Activated CD8-positive, alpha-beta T cell treated with anti-CD3 and anti-CD28 coated beads for 36 hours (primary cell): ENCODE measurements around the gene ZNF576. TPM values are rescaled to one million over a fixed set of nuclear protein-coding genes. Genes with fewer than 3 reads are reported as not detected.

ENCODE experiments used
- ATAC-seq: fragments of 200-7000 bp; cut with Tn5 transposase; one replicate; pipeline ENCODE4 v1.10.0; 2021; ENCODE audit warnings: mild to moderate bottlenecking, moderate library complexity
- CTCF ChIA-PET: fragments of 350-600 bp; sonication (Branson Sonifier 250); formaldehyde crosslinking; loops from one replicate; lab custom pipeline; 2021; ENCODE audit warnings: antibody characterized with exemption; lab: Charles Lee
- POLR2A ChIA-PET: fragments of 350-600 bp; sonication (Branson Sonifier 250); formaldehyde crosslinking; loops from one replicate; lab custom pipeline; 2021; ENCODE audit warnings: antibody characterized with exemption; lab: Charles Lee
- DNase-seq: peaks from one replicate; pipeline ENCODE4 v3.0.0-alpha.2; 2020
- H3K27ac Mint-ChIP-seq: one replicate; pipeline ENCODE4 v1.8.0; 2021; ENCODE audit warnings: mild to moderate bottlenecking, mixed read lengths
- H3K27me3 Mint-ChIP-seq: one replicate; pipeline ENCODE4 v1.8.0; 2021; ENCODE audit warnings: mixed read lengths
- H3K36me3 Mint-ChIP-seq: one replicate; pipeline ENCODE4 v1.8.0; 2021; ENCODE audit warnings: low read depth, mixed read lengths
- H3K4me1 Mint-ChIP-seq: one replicate; pipeline ENCODE4 v1.8.0; 2021; ENCODE audit warnings: low read depth, mixed read lengths
- H3K4me3 Mint-ChIP-seq: one replicate; pipeline ENCODE4 v1.8.0; 2021; ENCODE audit warnings: mild to moderate bottlenecking, moderate library complexity, mixed read lengths
- H3K9me3 Mint-ChIP-seq: one replicate; pipeline ENCODE4 v1.8.0; 2021; ENCODE audit warnings: mixed read lengths
- intact Hi-C: fragments of 100-400 bp; cut with micrococcal nuclease; formaldehyde crosslinking; loops from one replicate; pipeline ENCODE4 v1.10.0; 2022
- total RNA-seq, 2 experiments: library from RNA; stranded (reverse); gene quantifications; one replicate each; pipeline ENCODE4 v1.2.3, GENCODE V29; 2021
- TF ChIP-seq, protein P1 (sequence below): fragments of 200-600 bp; IDR thresholded peaks from one replicate; pipeline ENCODE4 v1.8.0; 2022; ENCODE audit warnings: antibody characterized with exemption, mild to moderate bottlenecking

ZNF576 gene
- total RNA-seq, 2 experiments from 2014 or later, result 8.8 to 12.2 TPM

DNA sequence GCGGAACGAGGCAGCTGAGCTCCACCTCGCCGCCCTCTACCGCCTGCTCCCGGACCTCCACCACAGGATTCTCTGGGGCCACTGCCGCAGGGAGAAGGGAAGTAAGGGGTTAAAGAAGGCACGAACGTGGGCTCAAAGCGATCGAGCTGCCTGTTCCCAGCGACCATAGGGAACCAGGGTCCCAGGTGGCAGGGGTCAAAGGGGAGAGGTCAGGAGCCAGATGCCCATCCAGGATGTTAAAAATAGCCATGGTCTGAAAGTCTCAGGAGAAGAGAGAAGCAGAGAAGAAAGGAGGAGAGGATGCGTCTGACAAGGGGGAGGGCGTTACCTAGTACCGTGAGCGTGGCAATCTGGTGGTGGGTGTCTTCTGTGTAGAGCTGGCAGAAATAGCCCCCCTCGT is 30.4 kb downstream of the ZNF576 start:
- TF ChIP-seq, protein P1, sequence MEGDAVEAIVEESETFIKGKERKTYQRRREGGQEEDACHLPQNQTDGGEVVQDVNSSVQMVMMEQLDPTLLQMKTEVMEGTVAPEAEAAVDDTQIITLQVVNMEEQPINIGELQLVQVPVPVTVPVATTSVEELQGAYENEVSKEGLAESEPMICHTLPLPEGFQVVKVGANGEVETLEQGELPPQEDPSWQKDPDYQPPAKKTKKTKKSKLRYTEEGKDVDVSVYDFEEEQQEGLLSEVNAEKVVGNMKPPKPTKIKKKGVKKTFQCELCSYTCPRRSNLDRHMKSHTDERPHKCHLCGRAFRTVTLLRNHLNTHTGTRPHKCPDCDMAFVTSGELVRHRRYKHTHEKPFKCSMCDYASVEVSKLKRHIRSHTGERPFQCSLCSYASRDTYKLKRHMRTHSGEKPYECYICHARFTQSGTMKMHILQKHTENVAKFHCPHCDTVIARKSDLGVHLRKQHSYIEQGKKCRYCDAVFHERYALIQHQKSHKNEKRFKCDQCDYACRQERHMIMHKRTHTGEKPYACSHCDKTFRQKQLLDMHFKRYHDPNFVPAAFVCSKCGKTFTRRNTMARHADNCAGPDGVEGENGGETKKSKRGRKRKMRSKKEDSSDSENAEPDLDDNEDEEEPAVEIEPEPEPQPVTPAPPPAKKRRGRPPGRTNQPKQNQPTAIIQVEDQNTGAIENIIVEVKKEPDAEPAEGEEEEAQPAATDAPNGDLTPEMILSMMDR, result no peak
- Mint-ChIP-seq H3K4me1 (peaks cover 14% of the 10 kb centered on the region), H3K27me3 (peaks cover 7% of the 10 kb centered on the region), H3K27ac (no peak overlapping the region), H3K36me3 (no peaks in the 10 kb centered on the region), H3K9me3 (no peaks in the 10 kb centered on the region), H3K4me3 (no peak overlapping the region)
- ATAC-seq (no peak), DNase-seq (no peak)
- CTCF ChIA-PET, result interaction anchor here (1.5 to 1.6 kb wide), 2 partner anchors 41 to 71 kb away, joined by 3 to 4 read pairs; no protein-coding TSS in a partner anchor
- POLR2A ChIA-PET, result interaction anchor here (0.9 kb wide), 1 partner anchor 94 kb away, joined by 3 read pairs; the partner anchor contains the start of gene ZNF575
- intact Hi-C loops, result no loop called here

- TF ChIP-seq, protein P1, result no peak
- CTCF ChIA-PET, result no interaction called here
- Mint-ChIP-seq H3K27ac (no peak overlapping the region), H3K4me1 (peaks cover 13% of the 10 kb centered on the region), H3K36me3 (no peaks in the 10 kb centered on the region), H3K4me3 (no peak overlapping the region), H3K9me3 (no peaks in the 10 kb centered on the region), H3K27me3 (peaks cover 7% of the 10 kb centered on the region)
- intact Hi-C loops, result no loop called here
- ATAC-seq (no peak), DNase-seq (no peak)
- POLR2A ChIA-PET, result interaction anchor here (1.0 to 1.1 kb wide), 2 partner anchors 9 to 33 kb away, joined by 3 read pairs; partner anchors contain the start of gene IRGQ
Observed at GRCh38 chr19:43628646-43629326, 32.4 kb downstream of the ZNF576 start.

GRCh38 chr19:43631491-43631890 is 35.1 kb downstream of the ZNF576 start:
- no peak for DNase-seq
- intact Hi-C loops, result no loop called here
- H3K9me3 Mint-ChIP-seq, result no peaks in the 10 kb centered on the region
- ATAC-seq, result no peak
- no peak overlapping the region for H3K27ac Mint-ChIP-seq
- H3K27me3 Mint-ChIP-seq, result peaks cover 8% of the 10 kb centered on the region
- ChIA-PET CTCF (no interaction called here), POLR2A (no interaction called here)
- H3K4me1 Mint-ChIP-seq, result no peaks in the 10 kb centered on the region
- no peaks in the 10 kb centered on the region for H3K36me3 Mint-ChIP-seq
- no peak overlapping the region for H3K4me3 Mint-ChIP-seq
- TF ChIP-seq, protein P1, result no peak

GRCh38 chr19:43633520-43633919 is 37.1 kb downstream of the ZNF576 start:
- no peaks in the 10 kb centered on the region for H3K9me3 Mint-ChIP-seq
- TF ChIP-seq, protein P1, result no peak
- no peak overlapping the region for H3K27ac Mint-ChIP-seq
- H3K27me3 Mint-ChIP-seq, result peaks cover 13% of the 10 kb centered on the region
- no peaks in the 10 kb centered on the region for H3K4me1 Mint-ChIP-seq
- H3K36me3 Mint-ChIP-seq, result no peaks in the 10 kb centered on the region
- CTCF ChIA-PET, result no interaction called here
- H3K4me3 Mint-ChIP-seq, result no peak overlapping the region
- no peak for ATAC-seq
- DNase-seq, result no peak
- POLR2A ChIA-PET, result no interaction called here
- intact Hi-C loops, result no loop called here

DNA sequence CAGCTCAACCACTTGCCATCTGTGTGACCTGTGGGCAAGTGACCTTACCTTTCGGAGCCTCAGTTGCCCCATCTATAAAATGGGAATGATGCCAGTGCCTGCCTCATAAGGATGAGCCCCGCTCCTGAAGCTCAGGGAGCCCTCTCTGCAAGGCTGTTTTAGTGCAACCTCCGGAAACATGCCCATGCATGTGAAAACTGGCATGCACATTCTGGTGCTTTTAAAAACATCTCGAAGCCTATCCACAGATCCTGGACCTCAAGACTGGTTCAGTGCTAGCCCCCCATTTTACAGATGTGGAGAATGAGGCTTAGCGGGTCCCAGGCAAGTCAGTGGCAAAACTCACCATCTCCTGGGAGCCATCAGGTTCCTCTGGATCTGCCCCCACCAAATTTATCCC is 37.7 kb downstream of the ZNF576 start:
- TF ChIP-seq, protein P1, result no peak
- H3K27me3 Mint-ChIP-seq, result peaks cover 19% of the 10 kb centered on the region
- intact Hi-C loops, result no loop called here
- peaks cover 4% of the 10 kb centered on the region for H3K4me1 Mint-ChIP-seq
- no peaks in the 10 kb centered on the region for H3K9me3 Mint-ChIP-seq
- DNase-seq (no peak), ATAC-seq (no peak)
- H3K4me3 Mint-ChIP-seq, result no peak overlapping the region
- H3K27ac Mint-ChIP-seq, result no peak overlapping the region
- ChIA-PET POLR2A (no interaction called here), CTCF (interaction anchor here (1.5 kb wide), 1 partner anchor 79 kb away, joined by 3 read pairs; no protein-coding TSS in a partner anchor)
- no peaks in the 10 kb centered on the region for H3K36me3 Mint-ChIP-seq
